Activated CD8-positive, alpha-beta memory T cell treated with anti-CD3 and anti-CD28 coated beads for 48 hours (primary cell): ENCODE measurements around the gene CLCNKA.
"Not testable (repeated sequence)": the region's sequence is repeated elsewhere in the genome, so short reads cannot be mapped to it uniquely, and the experiment has no call there.

Experiments used
- DNase-seq, 3 experiments: peaks; one replicate each; pipeline ENCODE4 v3.0.0-alpha.2; 2020; ENCODE audit warnings: low read depth in 2 of 3, low spot score in 2 of 3

CLCNKA gene

DNA sequence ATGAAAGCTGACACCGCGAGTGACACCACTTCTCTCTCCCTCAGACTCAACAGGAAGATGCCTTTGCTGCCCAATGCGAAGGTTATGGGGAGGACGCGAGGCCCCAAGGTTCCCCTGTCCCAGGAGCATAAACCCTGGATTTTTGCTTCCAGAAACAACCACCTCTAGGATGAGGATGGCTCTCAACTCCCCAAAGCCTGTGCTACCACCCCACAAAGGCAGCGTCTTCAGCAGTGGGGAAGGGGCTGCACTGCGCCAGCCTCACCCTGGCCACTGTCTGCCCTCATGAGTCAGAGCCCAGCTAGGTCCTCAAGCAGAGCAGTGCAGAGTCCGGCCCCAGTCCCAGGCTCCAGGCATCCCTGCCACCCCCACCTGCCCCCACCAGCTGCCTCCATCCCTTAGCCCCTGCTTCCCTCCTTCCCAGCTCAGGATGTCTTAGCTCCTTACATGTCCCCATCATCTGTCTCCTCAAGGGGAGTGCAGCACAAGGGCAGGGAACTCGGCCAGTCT, 24.7 kb upstream of the CLCNKA start:
- no peak for DNase-seq

DNA sequence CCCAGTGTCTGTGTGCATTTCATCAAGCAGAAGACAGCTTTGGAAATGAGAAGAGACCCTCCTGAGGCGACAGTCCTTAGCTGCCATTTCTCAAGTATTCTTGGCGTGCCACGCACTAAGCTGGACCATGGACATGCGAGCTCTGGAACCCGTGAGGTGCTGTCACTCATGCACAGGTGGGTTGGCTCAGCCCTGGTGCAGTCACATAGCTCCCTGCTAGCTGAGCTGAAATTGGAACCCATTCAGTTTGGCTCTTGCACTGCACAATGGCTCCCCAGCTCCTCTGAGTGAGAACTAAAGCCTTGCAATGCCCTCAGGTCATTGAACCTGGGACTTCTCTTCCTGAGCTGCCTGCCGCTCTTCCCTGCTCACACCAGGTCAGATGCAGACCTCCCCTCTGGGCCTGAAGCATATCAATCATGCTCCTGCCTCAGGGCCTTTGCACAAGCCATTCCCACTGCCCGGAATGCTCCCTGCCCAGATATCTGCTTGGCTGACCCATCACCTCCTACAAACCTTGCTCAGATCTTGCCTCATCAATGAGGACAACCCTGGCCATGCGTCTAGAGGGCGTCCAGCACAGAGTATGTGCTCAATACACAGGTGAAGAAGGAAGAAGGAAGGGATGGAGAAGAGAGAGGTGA, 24.1 kb upstream of the CLCNKA start:
- DNase-seq: no peak

DNA sequence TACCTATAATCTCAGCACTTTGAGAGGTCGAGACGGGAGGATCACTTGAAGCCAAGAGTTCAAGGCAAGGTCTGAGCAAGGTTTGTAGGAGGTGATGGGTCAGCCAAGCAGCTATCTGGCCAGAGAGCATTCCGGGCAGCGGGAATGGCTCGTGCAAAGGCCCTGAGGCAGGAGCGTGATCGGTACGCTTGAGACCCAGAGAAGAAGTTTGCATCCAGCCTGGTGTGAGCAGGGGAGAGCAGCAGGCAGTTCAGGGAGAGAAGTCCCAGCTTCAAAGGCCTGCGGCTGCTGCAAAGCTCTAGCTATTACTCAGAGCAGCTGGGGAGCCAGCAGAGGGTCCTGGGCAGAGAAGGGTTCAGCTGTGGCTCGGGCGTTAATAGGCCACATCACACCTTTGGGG, 22.9 kb upstream of the CLCNKA start:
- DNase-seq: no peak

DNA sequence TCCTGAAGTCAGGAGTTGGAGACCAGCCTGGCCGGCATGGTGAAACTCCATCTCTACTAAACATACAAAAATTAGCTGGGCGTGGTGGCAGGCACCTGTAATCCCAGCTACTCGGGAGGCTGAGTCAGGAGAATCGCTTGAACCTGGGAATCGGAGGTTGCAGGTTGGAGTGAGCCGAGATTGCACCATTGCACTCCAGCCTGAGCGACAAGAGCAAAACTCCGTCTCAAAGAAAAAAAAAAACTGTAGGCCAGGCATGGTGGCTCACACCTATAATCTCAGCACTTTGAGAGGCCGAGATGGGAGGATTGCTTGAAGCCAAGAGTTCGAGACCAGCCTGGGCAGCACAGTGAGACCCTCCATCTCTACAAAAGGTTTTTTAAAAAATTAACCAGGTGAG, 20.6 kb upstream of the CLCNKA start:
- not testable (repeated sequence) for DNase-seq

DNA sequence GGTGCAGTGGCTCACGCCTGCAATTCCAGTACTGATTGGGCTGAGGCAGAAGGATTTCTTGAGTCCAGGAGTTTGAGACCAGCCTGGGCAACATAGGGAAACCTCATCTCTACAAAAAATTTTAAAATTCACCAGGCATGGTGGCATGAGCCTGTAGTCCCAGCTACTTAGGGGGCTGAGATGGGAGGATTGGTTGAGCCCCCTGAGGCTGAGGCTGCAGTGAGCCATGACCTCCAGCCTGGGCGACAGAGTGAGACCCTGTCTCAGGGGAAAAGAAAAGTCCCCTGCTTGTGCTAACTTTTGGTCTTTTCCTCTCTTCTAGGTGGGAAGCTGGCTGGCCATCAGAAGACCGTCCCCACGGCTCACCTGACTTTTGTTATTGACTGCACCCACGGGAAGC, 16.2 kb upstream of the CLCNKA start:
- no peak for DNase-seq

DNA sequence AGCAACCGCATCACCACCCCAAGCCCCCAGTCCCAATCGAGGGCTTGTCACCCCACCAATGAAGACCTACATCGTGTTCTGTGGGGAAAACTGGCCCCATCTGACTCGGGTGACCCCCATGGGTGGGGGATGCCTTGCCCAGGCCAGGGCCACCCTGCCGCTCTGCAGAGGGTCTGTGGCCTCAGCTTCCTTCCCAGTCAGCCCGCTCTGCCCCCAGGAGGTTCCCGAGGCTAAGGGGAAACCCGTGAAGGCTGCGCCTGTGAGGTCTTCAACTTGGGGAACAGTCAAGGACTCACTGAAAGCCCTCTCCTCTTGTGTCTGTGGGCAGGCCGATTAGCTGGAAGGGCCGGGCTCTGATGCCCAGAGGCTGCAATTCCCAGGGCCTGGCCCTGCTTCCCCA, 15.8 kb upstream of the CLCNKA start:
- DNase-seq: no peak

DNA sequence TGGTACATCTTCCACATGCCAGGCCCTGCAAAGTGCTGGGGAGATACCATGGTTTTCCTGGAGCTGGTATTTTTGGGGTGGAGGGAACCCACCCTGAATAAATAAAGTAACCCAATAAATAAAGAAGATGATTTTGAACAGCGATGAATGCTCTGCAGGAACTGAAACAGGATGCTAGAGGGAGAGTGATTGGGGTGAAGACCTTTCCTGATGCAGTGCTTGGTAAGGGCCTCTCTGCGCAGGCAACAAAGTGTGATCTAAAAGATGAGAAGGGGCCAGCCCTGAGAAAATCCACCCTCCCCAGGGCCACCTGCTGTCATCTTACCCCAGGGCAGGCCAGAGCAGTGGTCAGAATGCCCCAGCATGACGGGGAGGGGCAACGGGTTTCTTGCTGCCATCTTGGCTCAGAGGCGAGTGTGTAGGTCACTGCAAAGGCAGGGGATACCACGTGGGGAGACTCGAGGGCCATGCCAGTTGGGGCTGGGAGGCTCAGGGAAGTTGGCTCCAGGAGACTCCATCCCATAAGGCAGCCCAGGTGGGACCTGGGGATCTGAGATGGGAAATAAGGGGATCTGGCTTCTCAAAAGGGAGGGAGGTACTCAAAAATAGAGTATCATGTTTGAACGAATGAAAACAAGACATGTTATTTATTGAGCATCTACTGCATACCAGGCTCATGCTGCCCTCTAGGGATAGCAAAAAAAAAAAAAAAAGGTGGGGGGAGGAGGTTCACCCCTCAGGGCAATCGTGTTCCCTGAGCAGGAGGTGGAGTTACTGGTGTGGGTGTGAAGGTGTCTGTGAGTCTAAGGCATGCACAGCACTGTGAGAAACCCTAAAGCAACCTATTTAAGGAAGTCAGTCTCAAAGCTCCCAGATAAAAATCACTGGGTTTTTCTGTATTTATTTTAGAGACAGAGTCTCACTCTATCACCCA, 15.0 kb upstream of the CLCNKA start:
- DNase-seq: no peak

DNA sequence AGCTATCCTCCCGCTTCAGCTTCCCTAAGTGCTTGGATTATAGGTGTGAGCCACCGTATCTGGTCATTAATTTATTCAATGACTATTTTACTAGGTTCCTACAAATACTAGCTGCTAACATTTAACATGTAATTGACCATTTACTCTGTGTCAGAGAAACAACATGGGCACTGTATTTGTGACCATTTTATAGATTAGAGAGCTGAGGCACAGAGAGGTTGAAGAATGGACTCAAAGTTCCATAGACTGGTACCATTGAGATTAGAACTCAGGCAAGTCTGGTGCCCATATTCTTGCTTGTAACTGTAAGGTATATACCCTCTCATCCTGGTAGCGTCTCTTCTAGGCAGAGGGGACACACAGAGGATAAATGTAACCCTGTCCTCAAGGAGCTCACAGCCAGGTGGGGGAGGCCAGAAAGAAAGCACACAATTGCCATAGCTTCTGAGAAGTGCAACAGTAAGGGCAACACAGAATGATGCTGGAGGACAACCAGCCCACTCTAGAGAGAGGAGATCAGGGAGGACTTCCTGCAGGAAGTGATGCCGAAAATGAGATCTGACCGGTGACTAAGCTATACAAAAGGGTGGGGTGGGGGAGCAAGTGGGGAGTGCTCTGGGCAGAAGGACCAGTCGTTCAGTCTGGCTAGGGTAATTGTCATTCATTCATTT, 14.0 kb upstream of the CLCNKA start:
- DNase-seq: no peak

DNA sequence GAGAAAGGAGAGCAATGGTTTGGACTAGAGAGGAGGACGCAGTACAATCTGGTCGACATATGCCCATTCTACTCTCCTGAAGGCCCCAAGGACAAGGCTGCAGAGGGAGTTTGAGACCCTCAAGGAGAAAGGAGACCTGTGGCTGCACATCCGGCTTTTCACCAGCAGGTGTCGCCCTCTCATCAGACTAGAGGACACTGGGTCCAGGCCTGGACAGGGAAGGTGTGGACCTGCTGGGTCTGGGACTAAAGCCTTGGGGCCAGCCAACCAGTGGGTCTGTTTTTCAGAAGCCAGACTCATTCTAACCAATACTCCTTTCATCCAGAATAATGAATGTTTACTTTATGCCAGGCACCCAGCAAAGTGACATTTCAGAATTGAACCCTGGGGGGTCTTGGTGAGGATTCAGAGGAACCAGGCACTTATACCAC, 12.8 kb upstream of the CLCNKA start:
- peak; percentile 36 to 65 (median 57) for DNase-seq

DNA sequence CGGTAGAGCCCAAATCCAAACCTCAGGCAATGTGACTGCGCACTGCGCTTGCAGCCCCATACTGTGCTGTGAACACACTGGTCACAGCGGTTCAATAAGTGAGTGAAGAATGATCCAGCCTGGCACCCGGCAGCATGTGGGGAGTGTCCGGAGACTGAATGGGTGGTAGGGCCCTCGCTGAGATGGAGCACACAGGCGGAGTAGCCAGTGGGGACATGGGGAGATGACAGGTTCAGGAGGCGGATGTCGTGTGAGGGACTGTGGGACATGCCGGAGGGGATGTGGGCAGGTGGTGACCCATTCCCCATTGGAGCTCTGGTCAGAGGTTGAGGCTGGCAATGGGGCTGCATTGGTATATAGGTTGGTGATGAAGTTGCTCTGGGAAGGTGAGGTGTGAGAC, 12.2 kb upstream of the CLCNKA start:
- DNase-seq: no peak

DNA sequence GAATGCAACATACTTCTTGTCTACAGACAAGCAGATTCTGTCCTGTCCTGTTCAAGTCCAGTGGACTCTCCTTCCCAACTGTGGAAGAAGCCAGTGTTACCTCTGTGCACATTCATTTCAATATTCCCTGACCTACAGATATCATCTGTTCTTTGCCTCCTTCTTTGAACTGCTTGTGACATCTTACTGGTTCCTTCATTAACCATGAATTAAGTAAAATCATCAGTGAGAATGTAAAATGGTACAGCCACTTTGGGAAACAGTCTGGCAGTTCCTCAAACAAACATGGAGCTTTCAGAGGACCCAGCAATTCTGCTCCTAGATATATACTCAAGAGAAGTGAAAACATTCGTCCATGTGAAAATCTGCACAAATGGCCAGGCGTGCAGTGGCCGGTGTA, 11.0 kb upstream of the CLCNKA start:
- DNase-seq: no peak

DNA sequence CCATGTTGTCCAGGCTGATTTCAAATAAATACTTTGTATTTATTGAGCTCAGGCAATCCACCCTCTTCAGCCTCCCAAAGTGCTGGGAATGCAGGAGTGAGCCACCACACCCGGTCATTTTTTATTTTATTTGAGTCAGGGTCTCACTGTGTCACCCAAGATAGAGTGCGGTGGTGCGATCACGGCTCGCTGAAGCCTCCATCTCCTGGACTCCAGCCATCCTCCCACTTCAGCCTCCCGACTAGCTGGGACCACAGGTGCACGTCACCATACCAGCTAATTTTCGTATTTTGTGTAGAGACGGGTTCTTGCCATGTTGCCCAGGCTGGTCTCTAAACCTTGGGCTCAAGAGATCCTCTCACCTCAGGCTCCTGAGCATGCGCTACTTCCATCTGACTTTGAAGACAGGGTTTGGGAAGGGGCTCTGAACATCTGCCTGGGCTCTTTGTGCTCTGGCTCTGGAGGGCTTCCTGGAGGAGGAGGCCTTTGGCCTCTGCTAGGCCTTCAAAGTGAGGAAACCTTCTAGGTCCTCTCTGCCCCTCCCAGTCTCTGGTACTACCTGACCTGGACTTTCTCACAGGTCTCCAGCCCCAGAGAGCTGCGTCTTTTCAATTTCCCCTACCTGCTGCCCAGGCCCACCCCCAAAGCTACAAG, 9.8 kb upstream of the CLCNKA start:
- DNase-seq: no peak

DNA sequence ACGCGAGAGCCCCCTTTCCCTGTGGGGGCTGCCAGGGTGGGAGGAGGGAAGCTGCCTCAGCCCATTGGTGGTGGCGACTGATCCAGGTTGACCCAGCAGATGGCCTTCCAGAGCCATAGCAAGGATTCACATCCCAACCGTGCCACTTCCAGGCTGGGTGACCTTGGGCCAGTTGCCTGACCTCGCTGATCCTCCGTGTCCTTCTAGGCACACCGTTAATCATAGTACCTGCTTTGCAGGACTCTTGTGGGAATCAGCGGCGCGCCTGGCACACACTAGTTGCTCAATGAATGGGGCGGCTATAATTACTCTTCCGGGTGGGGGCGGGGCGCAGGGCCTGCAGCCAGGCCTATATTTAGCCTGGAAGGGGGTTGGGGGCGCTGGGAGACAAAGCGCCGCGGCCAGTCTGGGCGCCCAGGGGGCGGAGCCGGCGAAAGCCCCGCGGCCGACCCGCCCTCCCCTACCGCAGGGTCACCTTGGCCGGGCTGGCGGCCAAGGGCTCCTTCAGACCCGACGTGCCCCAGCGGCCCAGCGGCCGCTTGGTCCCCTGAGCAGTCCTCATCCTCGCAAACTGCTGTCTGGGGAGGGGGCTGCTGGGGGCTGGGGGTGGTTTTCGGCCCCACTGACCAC, 9.1 kb upstream of the CLCNKA start:
- DNase-seq: no peak

DNA sequence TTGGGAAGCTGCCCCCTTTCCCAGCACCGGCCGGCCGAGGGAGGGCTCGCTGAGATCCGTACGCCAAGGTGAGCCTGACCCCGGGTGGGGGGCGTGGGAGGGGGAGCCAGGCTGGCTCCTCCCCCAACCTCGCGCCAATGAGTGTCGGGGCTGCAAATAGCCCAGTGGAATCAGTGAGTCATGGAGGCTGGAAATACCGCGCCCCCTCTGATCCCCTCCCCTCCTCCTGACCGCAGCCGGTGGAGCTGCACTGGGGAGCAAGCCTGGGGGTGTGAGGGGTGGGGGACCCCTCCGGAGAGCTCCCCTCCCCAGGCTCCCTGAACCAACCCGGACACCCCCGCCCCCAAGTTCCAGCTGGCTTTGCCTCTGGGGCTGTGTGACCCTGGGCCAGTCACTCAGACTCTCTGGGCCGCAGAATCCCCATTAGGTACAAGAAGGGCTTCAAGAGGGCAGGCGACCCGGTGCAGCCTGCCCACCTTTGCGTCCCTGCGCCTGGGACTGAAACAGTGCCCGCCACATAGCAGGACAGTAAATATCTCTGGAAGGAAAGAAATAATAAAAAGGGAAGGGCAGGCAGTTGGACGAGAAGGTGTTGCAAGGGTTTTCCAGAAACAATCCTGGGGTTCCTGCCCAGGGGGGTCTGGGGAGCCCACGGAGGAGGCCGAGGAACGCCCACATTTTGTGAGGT, 8.5 kb upstream of the CLCNKA start:
- peak in 1 of 3 experiments; percentile 26 for DNase-seq

DNA sequence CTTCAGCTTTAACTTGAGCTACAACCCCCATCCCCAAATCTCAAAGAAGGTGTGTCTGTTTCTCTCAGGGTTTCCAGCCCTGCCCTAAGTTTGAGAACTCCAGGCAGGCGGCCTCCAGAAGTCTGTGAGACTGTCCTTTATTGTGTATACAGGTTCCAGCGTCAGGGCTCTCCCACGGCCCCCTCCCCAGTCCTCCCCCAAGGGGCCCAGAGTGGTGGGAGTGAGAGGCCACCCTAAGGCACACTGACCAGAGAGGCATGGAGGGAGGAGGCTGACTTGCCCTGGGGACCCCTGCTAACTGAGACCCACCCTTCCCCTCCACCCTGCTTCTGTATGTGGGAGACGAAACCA, 8.0 kb upstream of the CLCNKA start:
- no peak for DNase-seq

DNA sequence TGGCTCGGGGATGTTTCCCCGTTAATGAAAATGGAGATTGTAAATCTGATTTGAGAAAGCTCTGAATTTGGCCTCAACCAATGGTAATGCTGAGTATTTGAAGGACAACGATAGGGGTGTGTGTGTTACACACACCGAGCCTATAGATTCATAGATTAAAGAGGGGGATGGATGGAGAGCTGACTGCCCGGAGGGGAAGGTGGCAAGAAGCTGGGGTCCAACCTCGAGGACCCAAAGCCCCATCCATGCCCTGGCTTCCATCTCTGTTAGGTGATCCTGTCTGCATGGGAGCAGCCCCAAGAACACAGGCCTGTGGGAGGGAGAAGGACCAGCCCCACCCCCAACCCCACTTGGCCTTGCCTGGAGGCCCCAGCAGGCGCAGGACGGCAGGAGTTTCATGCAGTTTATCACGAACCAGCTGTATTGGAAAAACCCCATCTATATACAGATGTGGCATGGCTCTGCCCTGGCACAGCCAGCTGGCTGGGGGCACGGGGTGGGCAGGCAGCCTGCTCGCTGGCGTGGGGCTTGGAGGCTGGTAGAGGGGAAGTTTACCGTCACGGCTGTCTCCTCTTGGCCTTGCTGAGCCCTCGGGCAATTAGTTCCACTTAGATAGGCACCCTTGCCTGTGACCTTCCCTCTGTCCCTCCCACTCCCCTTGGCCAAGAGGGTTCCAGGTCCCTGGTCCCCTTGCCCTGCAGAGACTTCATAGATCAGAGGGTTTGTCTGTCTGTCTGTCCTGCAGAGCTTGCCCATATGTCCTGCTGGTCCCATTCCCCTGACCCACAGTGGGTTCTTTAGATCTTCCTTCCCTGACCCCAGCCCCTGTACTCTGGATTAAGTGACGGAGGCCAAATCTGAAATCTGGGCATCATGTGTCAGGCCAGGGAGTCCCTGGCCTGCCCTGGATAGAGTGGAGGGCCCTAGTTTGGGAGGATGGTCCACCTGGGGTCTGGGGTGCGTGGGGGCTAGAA, 7.0 kb upstream of the CLCNKA start:
- no peak for DNase-seq

DNA sequence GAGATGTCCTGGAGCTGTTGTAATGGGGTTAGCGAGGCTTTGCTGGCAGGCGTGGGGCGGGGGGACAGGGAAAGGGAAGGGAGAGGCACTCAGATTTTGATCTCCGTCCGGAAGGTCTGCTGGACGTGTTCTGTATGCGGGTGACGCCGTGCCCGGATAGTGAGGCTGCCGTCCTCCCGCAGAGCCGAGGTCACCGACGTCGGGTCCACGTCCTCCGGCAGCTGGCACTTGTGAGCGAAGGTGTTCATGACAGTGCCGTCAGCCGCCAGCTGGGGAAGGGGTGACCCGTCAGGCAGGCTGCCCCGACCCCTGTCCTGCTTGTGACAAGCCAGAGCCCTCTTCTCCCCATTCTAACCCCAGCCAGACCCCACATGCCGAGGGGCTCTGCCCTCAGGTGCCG, 6.3 kb upstream of the CLCNKA start:
- DNase-seq: no peak

DNA sequence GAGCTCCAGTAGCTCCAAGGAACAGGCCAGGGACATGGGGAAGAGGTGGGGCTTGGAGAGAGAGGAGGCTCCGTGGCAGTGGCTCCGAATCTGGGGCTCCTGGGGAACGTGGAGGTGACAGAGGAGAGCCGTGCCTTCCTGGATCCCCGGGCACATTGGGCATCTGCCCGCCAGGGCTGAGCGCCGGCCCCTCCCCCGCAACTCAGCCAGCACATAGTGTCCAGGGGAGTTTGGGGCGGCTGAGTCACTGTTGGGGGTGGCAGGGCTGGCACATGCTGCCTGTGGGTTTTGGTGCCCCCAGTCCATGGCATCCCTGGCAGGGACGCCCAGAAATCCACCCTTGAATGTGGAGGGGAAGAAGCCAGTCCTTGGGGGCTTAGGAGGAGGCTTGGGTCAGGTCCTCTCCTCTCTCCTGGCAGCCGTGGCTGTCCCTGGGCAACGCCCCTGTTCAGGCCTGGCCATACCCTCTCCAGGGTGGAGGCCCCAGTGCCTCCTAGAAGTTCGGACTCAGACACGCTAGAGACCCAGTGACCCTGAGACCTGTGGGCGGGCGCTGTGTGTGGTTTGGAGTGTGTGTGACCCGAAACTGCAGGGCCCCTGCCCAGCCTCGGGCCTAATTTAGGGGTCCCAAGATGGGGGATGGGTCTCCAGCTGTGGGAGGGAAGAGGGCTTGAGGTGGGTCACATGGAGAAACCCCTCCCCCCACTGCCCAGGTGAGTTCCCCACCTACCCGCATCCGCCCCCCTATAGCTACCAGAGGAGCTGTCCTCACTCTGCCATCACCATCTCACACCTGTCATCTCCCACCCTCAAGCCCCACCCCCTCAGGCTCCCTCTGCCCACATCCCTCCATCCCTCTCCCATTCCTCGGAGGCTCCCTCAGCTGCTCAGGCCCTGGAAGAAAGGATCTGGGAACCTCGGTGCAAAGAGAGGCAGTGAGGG, 5.6 kb upstream of the CLCNKA start:
- no peak for DNase-seq
